GM19468 (cell line): ENCODE measurements around the gene NUDC.
"Not testable (repeated sequence)": the region's sequence is repeated elsewhere in the genome, so short reads cannot be mapped to it uniquely, and the experiment has no call there.

Experiments
- ATAC-seq: cut with Tn5 transposase; IDR thresholded peaks from one replicate; pipeline ENCODE4 v1.9.1; 2021; ENCODE audit warnings: mild to moderate bottlenecking, moderate library complexity, moderate number of reproducible peaks; ENCODE audit not compliant: unreplicated experiment; ENCODE audit errors: extremely low read depth

Gene NUDC

GRCh38 chr1:26981146-26981846, 59.8 kb downstream of the NUDC start:
- ATAC-seq: no peak

- no peak for ATAC-seq
These were observed 62.3 kb downstream of the NUDC start for GRCh38 chr1:26983863-26984262.

- no peak for ATAC-seq
These were observed 62.7 kb downstream of the NUDC start for GRCh38 chr1:26984291-26984690.

GRCh38 chr1:26986658-26987057, 65.1 kb downstream of the NUDC start:
- no peak for ATAC-seq

- not testable (repeated sequence) for ATAC-seq
These were observed 68.0 kb downstream of the NUDC start for GRCh38 chr1:26989403-26990109.

GRCh38 chr1:26991310-26992116, 70.0 kb downstream of the NUDC start:
- no peak for ATAC-seq

- ATAC-seq: peak; percentile 45
These were observed 71.9 kb downstream of the NUDC start, which contains the start of gene TRNP1 for GRCh38 chr1:26993237-26994019. TRNP1 (plus strand) TSS chr1:26993692; CDS start chr1:26993787, 95 bp downstream.

- ATAC-seq: no peak
These were observed 72.7 kb downstream of the NUDC start for GRCh38 chr1:26994020-26994786.

GRCh38 chr1:26994787-26995517, 73.4 kb downstream of the NUDC start:
- no peak for ATAC-seq

- no peak for ATAC-seq
These were observed 74.5 kb downstream of the NUDC start for GRCh38 chr1:26996024-26996423.
